ENCODE data around the gene ST6GALNAC2.
"Not testable (repeated sequence)": the region's sequence is repeated elsewhere in the genome, so short reads cannot be mapped to it uniquely, and the experiment has no call there.

Gene ST6GALNAC2

DNA sequence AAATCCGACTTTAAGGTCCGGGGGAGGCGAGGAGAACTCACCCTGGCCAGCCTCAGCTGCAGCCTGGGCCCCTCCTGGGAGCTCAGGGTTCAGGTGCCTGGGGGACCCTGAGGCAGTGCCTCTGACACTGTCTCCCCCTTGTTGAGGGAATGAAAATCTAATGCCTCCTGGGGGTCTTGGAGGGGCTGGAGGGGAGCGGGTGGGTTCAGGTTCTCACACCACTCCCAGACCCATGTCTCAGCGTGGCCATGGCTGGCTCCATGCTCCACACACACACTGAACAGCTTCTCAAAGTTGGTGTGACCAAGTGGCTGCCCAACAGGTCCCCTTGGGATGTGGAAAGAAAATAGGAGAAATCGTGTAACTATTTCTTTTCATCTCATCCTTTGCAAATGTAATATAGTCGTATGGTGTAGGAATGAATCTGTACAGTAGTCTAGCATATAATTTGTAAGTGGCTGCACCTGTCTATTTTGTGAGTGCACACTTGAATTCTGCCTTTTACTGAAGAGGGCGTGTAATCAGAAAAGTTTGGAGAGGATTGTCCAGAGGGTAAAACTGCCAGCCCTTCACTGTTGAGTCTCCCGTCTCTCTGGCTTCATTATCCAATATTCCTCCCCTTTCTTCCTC, 46.6 kb downstream of the ST6GALNAC2 start:
- peaks cover 7% of the 10 kb centered on the region for H3K27me3 Mint-ChIP-seq
- ATAC-seq (ENCODE audit: low read depth) (no peak), DNase-seq (ENCODE audit: low spot score in 2 of 2) (no peak)
- peaks cover 3% of the 10 kb centered on the region for H3K36me3 Mint-ChIP-seq
- H3K4me3 Mint-ChIP-seq = peak overlapping the region; percentile 68
- H3K9me3 Mint-ChIP-seq = no peaks in the 10 kb centered on the region
- no peak overlapping the region for H3K27ac Mint-ChIP-seq
- peaks cover 18% of the 10 kb centered on the region for H3K4me1 Mint-ChIP-seq

DNA sequence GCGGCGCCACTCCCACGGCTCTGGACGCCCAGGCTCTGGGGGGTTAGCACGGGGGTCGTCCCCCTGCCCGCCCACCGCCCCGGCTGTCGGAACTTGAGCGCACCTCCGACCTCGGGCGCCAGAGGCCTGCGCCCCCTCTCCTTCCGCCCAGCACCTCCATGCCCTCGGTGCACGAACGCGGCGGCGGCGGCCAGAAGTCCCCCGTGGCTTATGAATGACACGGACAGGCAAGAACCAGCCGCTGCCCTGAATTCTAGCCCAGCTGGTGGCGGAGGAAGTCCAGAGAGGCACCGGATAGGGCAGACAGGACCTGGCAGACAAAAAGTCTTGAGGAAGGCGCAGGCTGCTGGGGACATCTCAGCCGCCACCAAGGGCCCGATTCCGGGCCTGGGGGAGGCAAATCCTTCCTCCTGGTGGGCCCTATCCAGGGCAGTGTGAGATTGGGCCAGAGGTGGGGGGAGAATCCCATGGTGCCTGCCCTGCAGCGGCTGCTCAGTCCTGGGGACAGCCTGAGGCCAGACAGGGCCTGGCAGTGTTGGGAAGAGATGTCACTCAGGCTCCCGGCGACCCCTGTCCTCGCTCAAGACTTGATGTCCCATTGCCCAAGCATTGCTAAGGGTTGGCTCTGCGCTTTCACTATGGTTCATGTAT, 47.3 kb downstream of the ST6GALNAC2 start:
- no peaks in the 10 kb centered on the region for H3K9me3 Mint-ChIP-seq
- peaks cover 7% of the 10 kb centered on the region for H3K27me3 Mint-ChIP-seq
- DNase-seq (ENCODE audit: low spot score in 2 of 2) (no peak), ATAC-seq (ENCODE audit: low read depth) (peak; percentile 9)
- peaks cover 18% of the 10 kb centered on the region for H3K4me1 Mint-ChIP-seq
- peaks cover 3% of the 10 kb centered on the region for H3K36me3 Mint-ChIP-seq
- H3K4me3 Mint-ChIP-seq = peak overlapping the region; percentile 68
- H3K27ac Mint-ChIP-seq = no peak overlapping the region

DNA sequence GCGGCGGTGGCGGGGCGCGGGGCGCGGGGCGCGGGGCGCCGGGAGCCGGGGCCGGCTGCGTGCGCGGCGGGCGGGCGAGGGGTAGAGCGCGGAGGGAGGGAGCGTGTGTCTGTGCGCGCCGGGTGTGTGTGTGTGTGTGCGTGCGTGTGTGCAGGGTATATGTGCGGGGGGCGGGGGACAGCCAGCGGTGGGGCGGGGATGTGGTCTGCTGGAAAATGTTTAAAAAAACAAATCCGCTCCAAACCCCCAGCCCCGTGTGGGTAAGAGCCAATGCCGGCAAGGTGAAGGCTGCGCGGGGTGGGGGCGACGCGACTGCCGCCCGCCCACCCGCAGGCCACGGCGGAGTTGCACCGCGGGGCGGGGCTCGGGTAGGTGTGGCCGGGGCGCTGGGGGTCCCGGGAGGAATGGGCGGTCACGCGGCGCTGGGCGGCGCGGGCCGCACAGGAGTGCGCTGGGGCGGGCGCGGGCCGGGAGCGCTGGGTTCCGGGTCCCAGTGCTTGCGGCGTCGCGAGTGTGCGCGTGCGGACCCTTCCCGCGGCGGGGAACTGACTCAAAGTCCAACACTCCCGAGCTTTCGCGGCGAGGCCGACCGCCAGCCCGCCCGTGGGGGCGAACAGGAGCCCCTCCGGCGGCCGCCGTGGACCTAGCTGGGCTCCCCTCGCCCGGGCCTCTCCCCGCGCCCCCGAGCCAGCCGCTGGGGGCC, 47.9 kb downstream of the ST6GALNAC2 start, which contains the start of gene CYGB:
Gene CYGB, minus strand, starts transcription at position 132 of the 703 bp plus-strand sequence. CDS start 167 bp downstream, outside the sequence.
- Mint-ChIP-seq H3K27ac (peak within 1 kb of the TSS; percentile 58), H3K36me3 (peaks cover 3% of the 10 kb centered on the region), H3K4me3 (peak within 1 kb of the TSS; percentile 68), H3K9me3 (no peaks in the 10 kb centered on the region), H3K27me3 (peaks cover 6% of the 10 kb centered on the region), H3K4me1 (peaks cover 18% of the 10 kb centered on the region)
- DNase-seq (ENCODE audit: low spot score in 2 of 2) (no peak), ATAC-seq (ENCODE audit: low read depth) (peak; percentile 68)

DNA sequence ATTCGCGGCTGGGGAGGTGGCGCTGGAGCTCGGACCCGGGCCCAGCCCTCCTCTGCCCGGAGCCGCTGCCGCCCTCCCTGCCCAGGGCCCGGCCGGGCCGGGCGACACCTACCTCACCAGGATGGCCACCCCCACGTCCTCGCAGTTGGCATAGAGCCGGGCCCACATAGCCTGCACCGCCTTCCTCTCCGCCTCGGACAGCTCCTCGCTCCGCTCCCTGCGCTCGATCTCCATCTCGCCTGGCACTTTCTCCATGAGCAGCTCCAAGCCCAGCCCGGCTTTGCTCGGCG, 48.4 kb downstream of the ST6GALNAC2 start:
- no peak for DNase-seq (ENCODE audit: low spot score in 2 of 2)
- ATAC-seq (ENCODE audit: low read depth) = peak; percentile 30
- H3K4me3 Mint-ChIP-seq = peak overlapping the region; percentile 60
- H3K27ac Mint-ChIP-seq = peak overlapping the region; percentile 58
- H3K27me3 Mint-ChIP-seq = peaks cover 4% of the 10 kb centered on the region
- H3K9me3 Mint-ChIP-seq = no peaks in the 10 kb centered on the region
- peaks cover 3% of the 10 kb centered on the region for H3K36me3 Mint-ChIP-seq
- peaks cover 19% of the 10 kb centered on the region for H3K4me1 Mint-ChIP-seq

DNA sequence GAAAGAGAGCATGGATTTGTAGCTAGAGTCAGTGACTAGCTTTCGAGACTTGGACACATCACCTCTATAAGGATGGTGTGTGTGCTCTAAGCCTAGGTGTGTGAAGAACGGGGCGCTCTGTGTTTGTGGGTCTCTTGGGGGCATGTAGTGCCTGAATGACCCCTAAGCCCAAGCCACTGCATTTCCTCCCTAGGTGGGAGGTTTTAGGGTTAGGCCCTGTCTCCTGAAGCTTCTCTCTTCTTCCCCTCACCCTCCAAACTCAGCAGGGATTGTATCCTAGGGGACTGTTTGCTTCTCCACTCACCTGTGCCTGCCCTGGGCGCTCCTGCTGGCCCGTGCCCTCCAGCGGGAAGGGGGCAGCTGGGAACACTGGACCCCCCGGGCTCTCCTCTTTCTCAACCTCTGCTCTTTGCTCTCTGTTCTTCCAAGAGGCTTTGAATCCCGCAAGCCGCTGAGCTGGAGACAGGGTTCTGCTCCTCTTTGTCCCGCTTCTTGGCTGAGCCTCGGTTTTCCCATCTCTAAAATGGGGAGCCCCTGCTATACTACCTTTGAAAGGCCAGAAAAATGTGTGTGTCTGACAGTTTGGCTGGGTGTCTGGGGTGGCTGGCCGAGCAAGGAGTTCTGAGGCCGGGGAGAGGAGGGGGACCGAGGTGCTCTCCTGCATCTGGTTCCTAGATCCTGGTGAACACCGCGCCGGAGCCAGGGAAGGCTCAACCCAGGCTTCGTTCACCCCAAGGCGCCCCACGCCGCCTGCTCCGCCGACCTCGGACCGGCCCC, 49.0 kb downstream of the ST6GALNAC2 start:
- ATAC-seq (ENCODE audit: low read depth) (no peak), DNase-seq (ENCODE audit: low spot score in 2 of 2) (no peak)
- Mint-ChIP-seq H3K4me1 (peaks cover 24% of the 10 kb centered on the region), H3K27ac (no peak overlapping the region), H3K36me3 (peaks cover 8% of the 10 kb centered on the region), H3K4me3 (peak overlapping the region; percentile 32), H3K27me3 (peaks cover 4% of the 10 kb centered on the region), H3K9me3 (no peaks in the 10 kb centered on the region)

DNA sequence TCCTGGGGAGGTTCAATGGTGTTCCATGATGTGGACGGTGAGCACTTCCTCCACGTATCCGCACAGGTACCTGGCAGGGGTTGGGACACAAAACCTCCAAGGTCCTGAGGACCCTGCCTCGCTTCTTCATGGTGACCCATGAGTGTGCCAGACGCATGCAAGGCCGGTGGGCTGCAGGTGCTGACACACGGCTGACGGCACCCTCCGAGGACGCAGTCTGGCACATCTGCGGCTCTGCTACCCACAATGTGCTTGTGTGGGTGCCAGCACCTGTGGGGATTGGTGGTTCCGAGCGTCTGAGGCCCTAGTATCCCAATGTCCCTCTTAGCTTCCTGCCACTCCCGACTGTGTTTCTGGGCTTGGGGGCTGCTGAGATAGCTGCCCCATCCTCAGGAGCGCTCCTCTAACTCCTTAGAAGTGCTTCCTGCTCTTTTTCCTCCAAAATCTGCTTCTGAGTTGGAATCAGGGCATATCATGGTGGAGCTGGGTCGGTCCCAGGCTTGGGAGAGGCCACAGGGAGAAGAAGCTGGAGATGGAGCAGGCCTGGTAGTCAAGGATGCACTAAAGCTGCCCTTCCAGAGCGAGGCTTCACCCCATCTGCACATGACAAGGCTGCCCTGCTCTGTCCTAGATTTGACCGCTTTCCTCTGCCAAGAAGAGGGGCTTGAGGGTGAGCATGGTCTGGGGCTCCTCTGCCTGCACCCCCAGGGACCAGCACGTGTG, 49.7 kb downstream of the ST6GALNAC2 start:
- DNase-seq (ENCODE audit: low spot score in 2 of 2) = no peak
- Mint-ChIP-seq H3K27ac (no peak overlapping the region), H3K4me3 (peak overlapping the region; percentile 17), H3K36me3 (peaks cover 9% of the 10 kb centered on the region), H3K27me3 (peaks cover 4% of the 10 kb centered on the region), H3K4me1 (peaks cover 24% of the 10 kb centered on the region), H3K9me3 (no peaks in the 10 kb centered on the region)
- ATAC-seq (ENCODE audit: low read depth) = no peak

DNA sequence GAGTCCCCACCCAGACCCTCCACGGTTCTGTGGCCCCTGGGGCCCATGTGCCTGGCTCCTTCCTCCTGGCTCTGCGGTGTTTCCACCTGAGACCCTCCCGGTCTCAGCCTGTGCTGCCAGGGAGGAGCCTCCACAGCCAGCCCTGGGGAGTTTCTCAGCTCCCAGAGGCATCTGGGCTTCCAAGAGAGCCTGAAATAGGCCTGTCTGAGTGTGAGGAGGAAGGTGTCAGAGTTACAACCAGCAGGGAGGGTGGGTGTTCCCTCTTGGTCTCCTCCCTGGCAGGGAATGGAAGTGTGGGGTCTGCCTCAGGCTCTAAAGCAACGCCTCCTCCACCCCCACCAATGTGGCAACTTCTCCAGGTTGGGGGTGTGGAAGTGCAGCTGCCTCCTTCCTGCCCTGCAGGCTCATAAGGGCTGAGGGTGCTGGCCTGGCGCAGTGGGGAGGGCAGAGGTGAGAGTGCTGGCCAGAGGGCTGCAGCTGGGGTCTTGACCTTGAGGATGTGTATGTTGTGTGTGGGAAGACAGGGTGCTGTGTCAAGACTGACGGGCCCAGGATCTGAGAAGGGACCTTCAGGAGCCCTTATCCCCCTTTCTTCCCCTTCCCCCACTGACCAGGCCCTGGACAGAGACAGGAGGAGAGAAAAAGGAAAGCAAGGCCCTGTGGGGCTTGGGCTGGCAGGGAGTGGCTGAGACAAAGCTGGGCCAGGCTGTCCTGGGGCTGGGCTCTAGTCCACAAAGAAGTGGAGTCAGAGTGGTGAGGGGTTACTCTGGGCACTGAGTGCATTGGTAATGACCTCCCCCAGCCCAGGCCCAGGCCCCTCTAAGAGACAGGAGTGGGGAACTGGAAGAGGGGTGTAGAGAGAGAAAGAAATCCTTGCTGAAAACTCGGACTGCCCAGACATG, 50.6 kb downstream of the ST6GALNAC2 start:
- Mint-ChIP-seq H3K4me1 (peaks cover 21% of the 10 kb centered on the region), H3K9me3 (no peaks in the 10 kb centered on the region), H3K36me3 (peaks cover 9% of the 10 kb centered on the region), H3K27ac (no peak overlapping the region), H3K4me3 (no peak overlapping the region), H3K27me3 (peaks cover 4% of the 10 kb centered on the region)
- DNase-seq (ENCODE audit: low spot score in 2 of 2) (no peak), ATAC-seq (ENCODE audit: low read depth) (no peak)

DNA sequence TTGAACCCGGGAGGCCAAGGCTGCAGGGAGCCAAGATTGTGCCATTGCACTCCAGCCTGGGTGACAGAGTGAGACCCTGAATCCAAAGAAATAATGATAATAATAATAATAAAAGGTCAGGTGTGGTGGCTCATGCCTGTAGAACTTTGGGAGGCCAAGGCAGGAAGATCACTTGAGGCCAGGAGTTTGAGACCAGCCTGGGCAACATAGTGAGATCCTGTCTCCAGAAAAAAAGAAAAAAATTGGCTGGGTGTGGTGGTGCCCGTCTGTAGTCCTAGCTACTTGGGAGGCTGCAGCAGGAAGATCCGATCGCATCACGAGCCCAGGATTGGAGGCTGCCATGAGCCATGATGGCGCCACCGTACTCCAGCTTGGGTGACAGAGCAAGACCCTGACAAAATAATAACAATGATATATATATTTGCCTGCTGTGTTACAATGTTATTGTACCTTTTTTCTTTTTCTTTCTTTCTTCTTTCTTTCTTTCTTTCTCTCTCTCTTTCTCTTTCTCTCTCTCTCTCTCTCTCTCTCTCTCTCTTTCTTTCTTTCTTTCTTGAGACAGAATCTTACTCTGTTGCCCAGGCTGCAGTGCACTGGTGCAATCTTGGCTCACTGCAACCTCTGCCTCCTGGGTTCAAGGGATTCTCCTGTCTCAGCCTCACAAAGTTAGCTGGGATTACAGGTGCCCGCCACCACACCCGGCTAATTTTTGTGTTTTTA, 51.9 kb downstream of the ST6GALNAC2 start:
- H3K27me3 Mint-ChIP-seq; DNase-seq (ENCODE audit: low spot score in 2 of 2); H3K9me3 Mint-ChIP-seq; H3K4me3 Mint-ChIP-seq; H3K27ac Mint-ChIP-seq; H3K36me3 Mint-ChIP-seq; ATAC-seq (ENCODE audit: low read depth): not testable (repeated sequence)
- H3K4me1 Mint-ChIP-seq = peaks cover 19% of the 10 kb centered on the region

DNA sequence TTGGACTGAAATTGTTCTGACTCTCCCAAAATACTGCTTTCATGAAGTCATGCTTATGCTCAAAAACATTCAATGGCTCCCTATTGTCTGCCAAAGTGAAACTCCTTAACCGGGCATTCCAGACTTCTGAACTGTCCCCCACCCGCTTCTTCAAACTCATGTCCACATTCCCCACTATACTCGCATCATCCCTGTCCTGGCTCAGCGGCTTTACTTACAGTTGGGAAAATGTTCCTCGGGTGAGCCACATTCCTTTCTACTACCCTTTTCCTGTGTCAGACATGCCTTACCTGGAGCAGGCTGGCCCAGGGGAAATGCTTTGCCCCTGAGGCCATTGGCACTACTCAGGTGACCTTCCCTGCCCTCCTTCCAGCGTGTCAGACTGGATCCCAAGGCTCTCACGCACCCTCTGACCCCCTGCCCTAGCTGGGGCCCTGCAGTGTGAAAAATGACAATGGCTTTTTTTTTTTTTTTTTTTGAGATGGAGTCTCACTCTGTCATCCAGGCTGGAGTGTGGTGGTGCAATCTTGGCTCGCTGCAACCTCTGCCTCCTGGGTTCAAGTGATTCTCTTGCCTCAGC, 53.5 kb downstream of the ST6GALNAC2 start:
- no peak for ATAC-seq (ENCODE audit: low read depth)
- H3K27me3 Mint-ChIP-seq = peaks cover 2% of the 10 kb centered on the region
- peaks cover 6% of the 10 kb centered on the region for H3K36me3 Mint-ChIP-seq
- peak overlapping the region; percentile 76 for H3K27ac Mint-ChIP-seq
- H3K4me1 Mint-ChIP-seq = peaks cover 23% of the 10 kb centered on the region
- no peak overlapping the region for H3K4me3 Mint-ChIP-seq
- no peaks in the 10 kb centered on the region for H3K9me3 Mint-ChIP-seq
- DNase-seq (ENCODE audit: low spot score in 2 of 2) = no peak

DNA sequence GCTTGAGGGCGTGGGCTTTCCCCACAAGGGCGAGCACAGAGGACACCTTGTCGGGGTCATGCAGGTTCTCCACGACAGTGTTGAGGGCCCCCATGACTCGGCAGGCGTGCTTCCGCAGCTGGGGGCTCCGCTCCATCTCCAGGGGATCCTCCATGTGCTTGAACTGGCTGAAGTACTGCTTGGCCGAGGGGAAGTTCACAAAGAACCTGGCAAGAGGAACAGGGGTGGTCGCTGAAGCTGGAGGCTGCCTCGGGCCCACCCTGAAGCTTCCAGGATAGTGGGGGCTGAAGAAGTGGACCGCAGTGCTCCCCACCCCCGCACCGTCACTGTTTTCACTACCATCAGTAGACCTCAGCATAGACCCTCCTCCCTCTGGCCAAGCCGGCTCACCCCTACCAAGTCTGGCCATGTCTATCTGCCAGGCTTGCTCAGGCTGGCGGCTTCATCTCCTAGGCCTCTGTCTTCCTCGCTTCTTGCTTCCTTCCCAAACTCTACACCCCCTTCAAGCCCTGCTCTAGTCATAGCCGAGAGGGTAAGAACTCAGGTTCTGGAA, 54.1 kb downstream of the ST6GALNAC2 start:
- Mint-ChIP-seq H3K36me3 (peaks cover 6% of the 10 kb centered on the region), H3K4me3 (no peak overlapping the region), H3K27ac (peak overlapping the region; percentile 76), H3K9me3 (no peaks in the 10 kb centered on the region), H3K4me1 (peaks cover 25% of the 10 kb centered on the region), H3K27me3 (peaks cover 2% of the 10 kb centered on the region)
- DNase-seq (ENCODE audit: low spot score in 2 of 2) = no peak
- ATAC-seq (ENCODE audit: low read depth) = no peak

DNA sequence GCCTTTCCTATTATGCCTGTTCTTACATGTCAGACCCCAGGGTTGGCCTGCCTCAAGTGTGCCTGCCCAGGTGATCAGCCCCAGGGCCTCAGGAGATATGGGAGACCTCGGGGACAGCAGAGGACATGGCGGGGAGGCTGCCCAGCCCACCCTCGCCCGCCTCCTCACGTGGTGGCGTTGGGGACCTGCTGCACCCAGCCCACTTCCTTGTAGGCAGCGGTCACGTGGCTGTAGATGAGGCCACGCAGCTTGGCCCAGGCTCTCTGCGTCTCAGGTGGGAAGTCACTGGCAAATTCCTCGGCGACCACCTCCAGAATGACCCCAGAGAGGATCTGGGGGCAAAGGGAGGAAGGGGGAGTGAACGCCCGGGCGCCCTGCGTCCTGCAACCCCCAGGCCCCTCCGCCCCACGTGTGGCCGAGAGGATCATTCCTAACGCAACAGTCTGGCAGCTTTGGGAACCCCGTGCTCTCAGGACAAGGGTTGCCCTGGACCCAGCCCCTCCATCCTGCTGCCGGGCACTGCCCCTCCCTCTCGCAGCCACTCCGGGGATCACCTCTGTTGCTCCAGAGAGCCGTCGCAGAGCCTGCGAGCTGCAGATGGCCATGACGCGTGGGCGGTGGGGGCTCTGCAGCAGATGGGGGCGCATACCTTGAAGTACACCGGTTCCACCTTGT, 54.7 kb downstream of the ST6GALNAC2 start:
- ATAC-seq (ENCODE audit: low read depth) (no peak), DNase-seq (ENCODE audit: low spot score in 2 of 2) (no peak)
- Mint-ChIP-seq H3K36me3 (peaks cover 6% of the 10 kb centered on the region), H3K9me3 (no peaks in the 10 kb centered on the region), H3K27ac (peak overlapping the region; percentile 81), H3K4me3 (no peak overlapping the region), H3K4me1 (peaks cover 25% of the 10 kb centered on the region), H3K27me3 (no peaks in the 10 kb centered on the region)
